SU-DHL-6 (cell line): ENCODE data around the gene MED1.

Experiments
- H2AFZ ChIP-seq: fragments of 200-600 bp; sonication (generic); 2 replicates; pipeline ENCODE4 v1.6.1; 2014; ENCODE audit warnings: low read depth, mild to moderate bottlenecking, moderate library complexity, mixed read lengths, antibody characterized with exemption, low read length; ENCODE audit not compliant: severe bottlenecking
- H3F3A ChIP-seq: fragments of 200-600 bp; shearing (Covaris generic); 2 replicates; pipeline ENCODE4 v1.6.0; 2016; ENCODE audit warnings: antibody characterized with exemption, mild to moderate bottlenecking; ENCODE audit not compliant: insufficient read depth
- H3K27ac ChIP-seq: fragments of 200-600 bp; sonication (generic); 2 replicates; pipeline ENCODE4 v1.5.1; 2016; ENCODE audit warnings: low read depth, mild to moderate bottlenecking, low read length, moderate library complexity, mixed read lengths
- H3K27me3 ChIP-seq: fragments of 200-600 bp; sonication (generic), shearing (Covaris generic); 2 replicates; pipeline ENCODE4 v1.6.0; 2014; ENCODE audit warnings: mild to moderate bottlenecking, low read length
- H3K36me3 ChIP-seq: fragments of 200-600 bp; sonication (generic); 2 replicates; pipeline ENCODE4 v1.6.1; 2014; ENCODE audit warnings: mild to moderate bottlenecking, low read length, mixed read lengths
- H3K4me2 ChIP-seq: fragments of 300-600, 200-600 bp; shearing (Covaris generic), sonication (generic); 2 replicates; pipeline ENCODE4 v1.6.0; 2014; ENCODE audit warnings: low read length, low read depth, mild to moderate bottlenecking; ENCODE audit not compliant: poor library complexity, severe bottlenecking
- H3K4me3 ChIP-seq: fragments of 200-600 bp; sonication (generic); 2 replicates; pipeline ENCODE4 v1.5.1; 2014; ENCODE audit warnings: antibody characterized with exemption, low read length, mild to moderate bottlenecking, mixed read lengths; ENCODE audit not compliant: insufficient read depth, poor library complexity, severe bottlenecking
- H3K79me2 ChIP-seq: fragments of 200-600 bp; sonication (generic); 2 replicates; pipeline ENCODE4 v1.6.1; 2014; ENCODE audit warnings: mild to moderate bottlenecking, low read length, moderate library complexity; ENCODE audit not compliant: insufficient read depth
- H3K9ac ChIP-seq: fragments of 200-600 bp; sonication (generic); 2 replicates; pipeline ENCODE4 v1.7.0; 2014; ENCODE audit warnings: mild to moderate bottlenecking, low read length
- H3K9me2 ChIP-seq: fragments of 200-600 bp; sonication (generic); replicated peaks from 2 replicates; pipeline ENCODE4 v1.6.1; 2014; ENCODE audit warnings: low read length; ENCODE audit not compliant: insufficient read depth
- H3K9me3 ChIP-seq: fragments of 200-600 bp; sonication (generic); 2 replicates; pipeline ENCODE4 v1.6.1; 2014; ENCODE audit warnings: low read length, mixed read lengths; ENCODE audit not compliant: insufficient read depth
- H4K20me1 ChIP-seq: fragments of 200-600 bp; sonication (generic); 2 replicates; pipeline ENCODE4 v1.6.1; 2014; ENCODE audit warnings: low read depth, mild to moderate bottlenecking, antibody characterized with exemption, low read length, moderate library complexity, mixed read lengths
- EZH2phosphoT487 ChIP-seq: fragments of 200-600 bp; sonication (generic), shearing (Covaris generic); conservative IDR thresholded peaks from 2 replicates; pipeline ENCODE4 v1.6.1; 2018; ENCODE audit warnings: mild to moderate bottlenecking, antibody characterized with exemption, low read length, moderate library complexity, mixed read lengths
- TF ChIP-seq, protein P1 (sequence below): fragments of 200-600 bp; sonication (generic); IDR thresholded peaks from one replicate; pipeline ENCODE4 v1.5.1; 2017; ENCODE audit warnings: antibody characterized with exemption, mild to moderate bottlenecking, low read length, moderate library complexity; ENCODE audit not compliant: insufficient read depth, poor library complexity, severe bottlenecking

The MED1 gene

DNA sequence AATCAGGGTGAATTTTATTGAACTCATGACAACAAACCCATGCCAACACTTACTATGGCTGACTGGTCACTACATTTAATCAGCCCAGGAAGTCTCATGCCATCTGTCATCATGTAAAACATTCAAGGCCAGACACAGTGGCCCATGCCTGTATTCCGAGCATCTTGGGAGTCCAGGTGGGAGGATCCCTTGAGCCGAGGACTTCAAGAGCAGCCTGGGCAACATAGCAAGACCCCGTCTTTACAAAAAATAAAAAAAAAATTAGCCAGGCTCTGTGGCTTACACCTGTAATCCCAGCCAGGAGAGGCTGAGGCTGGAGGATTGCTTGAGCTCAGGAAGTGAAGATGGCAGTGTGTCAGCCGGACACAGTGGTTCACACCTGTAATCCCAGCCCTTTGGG lies 4.9 kb upstream of the MED1 start:
- Histone ChIP-seq H3K79me2 (peaks cover 2% of the 10 kb centered on the region), H2AFZ (no peak overlapping the region), H3K9me2 (no peaks in the 10 kb centered on the region), H4K20me1 (no peaks in the 10 kb centered on the region), H3K27ac (no peak overlapping the region), H3F3A (peaks cover 10% of the 10 kb centered on the region; the same call in 1 of the 2 replicates), H3K36me3 (no peaks in the 10 kb centered on the region), H3K4me2 (no peak overlapping the region), H3K27me3 (no peaks in the 10 kb centered on the region), H3K9me3 (no peaks in the 10 kb centered on the region), H3K4me3 (no peak overlapping the region), H3K9ac (no peak overlapping the region)
- TF ChIP-seq EZH2phosphoT487, result no peak
- TF ChIP-seq, protein P1, sequence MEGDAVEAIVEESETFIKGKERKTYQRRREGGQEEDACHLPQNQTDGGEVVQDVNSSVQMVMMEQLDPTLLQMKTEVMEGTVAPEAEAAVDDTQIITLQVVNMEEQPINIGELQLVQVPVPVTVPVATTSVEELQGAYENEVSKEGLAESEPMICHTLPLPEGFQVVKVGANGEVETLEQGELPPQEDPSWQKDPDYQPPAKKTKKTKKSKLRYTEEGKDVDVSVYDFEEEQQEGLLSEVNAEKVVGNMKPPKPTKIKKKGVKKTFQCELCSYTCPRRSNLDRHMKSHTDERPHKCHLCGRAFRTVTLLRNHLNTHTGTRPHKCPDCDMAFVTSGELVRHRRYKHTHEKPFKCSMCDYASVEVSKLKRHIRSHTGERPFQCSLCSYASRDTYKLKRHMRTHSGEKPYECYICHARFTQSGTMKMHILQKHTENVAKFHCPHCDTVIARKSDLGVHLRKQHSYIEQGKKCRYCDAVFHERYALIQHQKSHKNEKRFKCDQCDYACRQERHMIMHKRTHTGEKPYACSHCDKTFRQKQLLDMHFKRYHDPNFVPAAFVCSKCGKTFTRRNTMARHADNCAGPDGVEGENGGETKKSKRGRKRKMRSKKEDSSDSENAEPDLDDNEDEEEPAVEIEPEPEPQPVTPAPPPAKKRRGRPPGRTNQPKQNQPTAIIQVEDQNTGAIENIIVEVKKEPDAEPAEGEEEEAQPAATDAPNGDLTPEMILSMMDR, result no peak

GRCh38 chr17:39450051-39450450 lies 1.0 kb downstream of the MED1 start:
- H3K9ac ChIP-seq, result peak overlapping the region; percentile 84
- H2AFZ ChIP-seq, result no peak overlapping the region
- H3F3A ChIP-seq, result peaks cover 14% of the 10 kb centered on the region; the same call in 1 of the 2 replicates
- TF ChIP-seq EZH2phosphoT487, result no peak
- TF ChIP-seq, protein P1, result no peak
- H3K27me3 ChIP-seq, result no peaks in the 10 kb centered on the region
- H3K27ac ChIP-seq, result no peak overlapping the region
- H4K20me1 ChIP-seq, result no peaks in the 10 kb centered on the region
- peak overlapping the region; percentile 89 for H3K4me3 ChIP-seq
- H3K9me2 ChIP-seq, result no peaks in the 10 kb centered on the region
- H3K9me3 ChIP-seq, result no peaks in the 10 kb centered on the region
- peaks cover 44% of the 10 kb centered on the region for H3K79me2 ChIP-seq
- peaks cover 9% of the 10 kb centered on the region for H3K36me3 ChIP-seq
- peak overlapping the region; percentile 63 for H3K4me2 ChIP-seq

GRCh38 chr17:39447561-39447960 lies 3.5 kb downstream of the MED1 start:
- Histone ChIP-seq H3K4me3 (no peak overlapping the region), H3K27me3 (no peaks in the 10 kb centered on the region), H4K20me1 (no peaks in the 10 kb centered on the region), H3K9ac (no peak overlapping the region), H2AFZ (no peak overlapping the region), H3K27ac (no peak overlapping the region), H3K9me2 (no peaks in the 10 kb centered on the region), H3K79me2 (peaks cover 44% of the 10 kb centered on the region), H3K36me3 (peaks cover 12% of the 10 kb centered on the region), H3K4me2 (no peak overlapping the region), H3K9me3 (no peaks in the 10 kb centered on the region), H3F3A (peaks cover 8% of the 10 kb centered on the region; the same call in 1 of the 2 replicates)
- TF ChIP-seq EZH2phosphoT487, result no peak
- TF ChIP-seq, protein P1, result no peak
